Fibroblast of pulmonary artery (primary cell): ENCODE results near the gene ABTB2.

Source experiments
- DNase-seq: peaks from one replicate; pipeline ENCODE4 v3.0.0-alpha.2; 2010; ENCODE audit warnings: low read depth
- H3K4me3 ChIP-seq: replicated peaks from 2 replicates; pipeline ENCODE4 v1.5.1; 2011; ENCODE audit warnings: low read depth, mild to moderate bottlenecking, control low read depth, low read length, moderate library complexity
- CTCF ChIP-seq: IDR thresholded peaks from 2 replicates; pipeline ENCODE4 v1.5.1; 2011; ENCODE audit warnings: mild to moderate bottlenecking, control low read depth, low read length, inconsistent platforms; ENCODE audit errors: missing control alignments

Gene ABTB2

GRCh38 chr11:34349882-34350281, 7.9 kb downstream of the ABTB2 start:
- TF ChIP-seq CTCF = no peak
- H3K4me3 ChIP-seq = no peak overlapping the region
- DNase-seq = no peak

- H3K4me3 ChIP-seq = no peak overlapping the region
- no peak for TF ChIP-seq CTCF
- DNase-seq = no peak
Measured at GRCh38 chr11:34348919-34349318, 8.9 kb downstream of the ABTB2 start.

- no peak for DNase-seq
- H3K4me3 ChIP-seq = no peak overlapping the region
- TF ChIP-seq CTCF = no peak
Measured at GRCh38 chr11:34348096-34348495, 9.7 kb downstream of the ABTB2 start.

GRCh38 chr11:34346551-34346950, 11.3 kb downstream of the ABTB2 start:
- no peak for TF ChIP-seq CTCF
- DNase-seq = no peak
- H3K4me3 ChIP-seq = no peak overlapping the region

GRCh38 chr11:34345991-34346480, 11.8 kb downstream of the ABTB2 start:
- H3K4me3 ChIP-seq = no peak overlapping the region
- no peak for TF ChIP-seq CTCF
- peak; percentile 45 for DNase-seq

GRCh38 chr11:34345540-34345876, 12.3 kb downstream of the ABTB2 start:
- TF ChIP-seq CTCF = no peak
- no peak for DNase-seq
- no peak overlapping the region for H3K4me3 ChIP-seq

- peak; percentile 93 for DNase-seq
- no peak overlapping the region for H3K4me3 ChIP-seq
Measured at GRCh38 chr11:34344768-34345539, 12.9 kb downstream of the ABTB2 start.

More at GRCh38 chr11:34344768-34345539, 12.9 kb downstream of the ABTB2 start:
- TF ChIP-seq CTCF = no peak
